Limb (tissue), 2 donors: ENCODE results near the gene MOB2.

ENCODE experiments used
- DNase-seq, 2 donors: peaks; one replicate each; pipeline ENCODE4 v3.0.0-alpha.2; 2016; ENCODE audit errors: extremely low spot score in 2 of 2

Gene MOB2

GRCh38 chr11:1504138-1504537 lies 17.6 kb upstream of the MOB2 start:
- no peak for DNase-seq

GRCh38 chr11:1503708-1504104 lies 17.1 kb upstream of the MOB2 start:
- DNase-seq = no peak

GRCh38 chr11:1502954-1503707 lies 16.6 kb upstream of the MOB2 start:
- peak; percentile 55 to 71 for DNase-seq

DNA sequence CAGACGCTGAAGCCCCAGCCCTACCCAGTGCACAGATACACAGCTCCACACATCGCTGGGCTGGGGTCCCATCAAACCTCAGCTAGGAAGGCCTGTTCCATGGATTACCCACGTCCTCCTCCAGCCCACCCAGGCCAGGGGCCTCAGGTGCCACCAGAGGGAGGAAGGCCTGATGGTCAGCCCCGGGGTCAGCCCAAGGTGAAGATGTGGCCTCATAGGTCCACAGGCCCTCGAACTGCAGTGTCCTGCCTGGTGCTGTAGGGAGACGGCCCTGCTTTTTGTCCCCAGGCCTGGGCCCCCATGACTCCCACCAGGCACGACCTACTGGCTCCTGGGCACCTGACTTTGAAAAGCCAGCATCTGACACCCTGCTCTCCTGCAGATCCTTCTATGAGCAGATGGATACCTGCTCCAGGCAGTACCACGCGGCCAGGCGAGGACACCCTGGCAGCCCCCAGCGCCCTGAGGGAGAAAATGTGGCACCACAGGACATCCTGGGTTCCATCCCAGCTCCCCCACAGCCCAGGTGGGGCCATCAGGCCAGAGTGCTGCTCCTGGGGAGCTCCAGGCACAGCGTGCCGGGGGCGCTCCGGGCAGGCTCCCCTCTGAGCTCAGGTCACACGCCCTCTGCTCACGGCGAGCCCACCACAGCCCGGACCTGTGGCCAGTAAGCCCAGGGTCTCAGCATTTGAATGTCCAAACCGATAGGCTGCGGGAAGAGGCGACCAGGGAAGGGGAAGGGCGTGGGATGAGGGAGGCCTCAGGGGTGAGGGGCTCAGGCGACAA lies 15.8 kb upstream of the MOB2 start:
- no peak for DNase-seq

- DNase-seq = no peak
Observed at GRCh38 chr11:1501421-1502167, 15.0 kb upstream of the MOB2 start.

DNA sequence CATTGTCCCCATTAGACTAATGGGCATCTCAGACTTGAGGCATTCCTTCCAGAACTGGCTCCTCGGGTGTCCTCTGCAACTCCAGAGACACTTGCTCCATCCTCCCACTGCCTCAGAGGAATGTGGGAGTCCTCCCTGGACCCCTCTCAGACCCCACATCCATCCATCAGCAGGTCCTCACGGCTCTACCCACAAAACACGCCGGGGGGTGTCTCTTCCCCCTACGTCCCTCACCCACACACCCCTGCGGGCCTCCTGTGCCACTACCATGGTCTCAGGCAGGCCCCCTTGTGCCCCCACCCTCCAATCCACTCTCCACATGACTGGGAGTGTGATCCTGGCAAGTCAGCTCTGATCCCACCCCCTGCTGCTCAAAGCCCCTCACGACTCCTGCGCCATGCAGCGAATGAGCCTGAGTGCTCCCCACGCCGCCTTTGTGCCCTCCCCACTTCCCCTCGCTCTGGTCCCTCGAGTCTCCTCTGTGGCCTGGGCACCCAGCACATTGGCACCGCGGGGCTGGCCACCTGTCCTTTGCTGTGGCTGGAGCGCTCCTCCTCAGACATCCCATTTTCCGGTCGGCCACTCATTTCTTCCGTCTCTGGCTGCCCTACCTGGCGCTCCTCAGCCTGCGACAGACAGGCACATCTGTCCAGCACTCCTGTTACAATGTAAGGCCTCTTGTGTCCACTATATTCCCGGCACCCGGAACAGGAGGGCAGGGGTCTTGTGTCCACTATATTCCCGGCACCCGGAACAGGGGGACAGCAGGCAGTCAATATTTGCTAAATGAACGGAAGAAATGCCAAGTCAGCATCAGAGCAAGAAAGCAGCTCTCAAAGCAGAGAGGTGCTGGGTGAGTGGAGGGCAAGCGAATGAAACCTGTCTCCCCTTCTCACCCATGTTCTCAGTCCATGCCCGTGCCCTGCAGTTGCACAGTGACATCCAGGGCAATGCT lies 14.2 kb upstream of the MOB2 start:
- DNase-seq = peak in 1 of 2 donors; percentile 20

- DNase-seq = peak in 1 of 2 donors; percentile 16
Observed at GRCh38 chr11:1499899-1500298, 13.3 kb upstream of the MOB2 start.

DNA sequence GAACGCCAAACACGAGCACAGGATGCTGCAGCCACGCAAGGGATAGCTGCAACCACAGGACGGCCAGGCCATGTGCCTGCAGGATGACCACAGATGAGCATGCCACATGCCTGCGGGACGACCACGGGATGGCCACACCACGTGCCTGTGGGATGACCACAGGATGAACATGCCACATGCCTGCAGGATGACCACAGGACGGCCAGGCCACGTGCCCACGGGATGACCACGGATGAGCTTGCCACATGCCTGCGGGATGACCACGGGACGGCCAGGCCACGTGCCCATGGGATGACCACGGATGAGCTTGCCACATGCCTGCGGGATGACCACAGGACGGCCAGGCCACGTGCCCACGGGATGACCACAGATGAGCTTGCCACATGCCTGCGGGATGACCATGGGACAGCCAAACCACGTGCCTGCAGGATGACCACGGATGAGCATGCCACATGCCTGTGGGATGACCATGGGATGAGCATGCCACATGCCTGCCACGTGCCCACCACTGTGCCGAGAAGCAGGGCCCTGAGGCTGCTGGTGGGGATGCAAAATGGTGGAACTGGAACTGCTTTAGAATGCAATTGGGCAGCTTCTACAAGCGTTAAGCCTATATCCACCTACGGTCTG lies 12.8 kb upstream of the MOB2 start:
- DNase-seq = peak in 1 of 2 donors; percentile 11

DNA sequence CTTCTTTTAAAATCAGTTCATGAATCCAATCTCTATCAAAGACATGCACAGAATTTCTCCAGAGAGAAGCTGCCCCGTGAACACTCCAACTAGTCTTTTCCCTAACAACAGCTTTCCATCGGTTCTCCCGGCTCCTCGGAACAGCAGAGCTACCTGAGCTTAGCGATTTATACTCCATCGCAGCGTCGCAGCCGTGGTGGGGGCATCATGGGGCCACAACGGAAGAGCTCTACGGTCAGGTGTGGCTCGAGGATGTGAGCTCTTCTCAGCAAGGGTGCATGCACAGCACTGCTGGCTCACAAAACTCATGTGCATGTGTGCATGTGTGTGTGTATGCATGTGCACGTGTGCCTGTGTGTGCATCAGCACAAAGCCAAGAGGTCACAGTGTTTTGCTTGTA lies 11.7 kb upstream of the MOB2 start:
- no peak for DNase-seq

DNA sequence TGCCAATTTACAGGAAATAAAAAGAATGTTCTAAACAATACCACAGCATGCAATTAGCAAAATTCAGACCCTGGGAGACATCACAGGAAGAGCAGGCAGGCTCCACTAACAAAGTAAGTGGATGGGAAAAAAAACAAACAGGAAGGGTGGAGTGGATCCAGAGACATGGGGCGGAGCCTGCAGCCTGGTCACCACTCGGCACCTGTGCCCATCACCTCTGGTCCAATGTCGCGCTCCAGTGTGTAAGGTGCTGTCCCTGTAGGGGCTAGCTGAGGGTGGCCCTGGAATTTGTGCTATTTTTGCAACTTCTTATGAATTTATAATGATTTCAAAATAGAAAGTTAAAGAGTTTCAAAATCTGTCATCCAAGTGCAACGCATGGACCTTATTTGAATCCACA lies 11.0 kb upstream of the MOB2 start:
- DNase-seq = no peak

DNA sequence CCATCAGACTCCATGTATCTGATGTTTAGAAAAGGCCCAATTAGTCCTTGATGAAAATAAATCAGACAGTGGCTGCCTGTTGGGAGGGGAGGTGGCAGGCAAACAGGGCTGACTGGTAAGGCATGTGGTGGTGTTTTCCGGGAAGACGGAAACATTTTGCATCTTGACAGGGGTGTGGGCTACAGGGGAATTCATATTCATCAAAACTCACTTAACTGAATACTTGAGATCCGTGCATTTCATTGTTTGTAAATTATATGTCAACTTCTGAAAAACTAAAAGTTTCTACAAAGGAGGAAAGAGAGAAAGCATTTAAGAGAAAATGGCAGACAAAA lies 10.1 kb upstream of the MOB2 start:
- DNase-seq = no peak

DNA sequence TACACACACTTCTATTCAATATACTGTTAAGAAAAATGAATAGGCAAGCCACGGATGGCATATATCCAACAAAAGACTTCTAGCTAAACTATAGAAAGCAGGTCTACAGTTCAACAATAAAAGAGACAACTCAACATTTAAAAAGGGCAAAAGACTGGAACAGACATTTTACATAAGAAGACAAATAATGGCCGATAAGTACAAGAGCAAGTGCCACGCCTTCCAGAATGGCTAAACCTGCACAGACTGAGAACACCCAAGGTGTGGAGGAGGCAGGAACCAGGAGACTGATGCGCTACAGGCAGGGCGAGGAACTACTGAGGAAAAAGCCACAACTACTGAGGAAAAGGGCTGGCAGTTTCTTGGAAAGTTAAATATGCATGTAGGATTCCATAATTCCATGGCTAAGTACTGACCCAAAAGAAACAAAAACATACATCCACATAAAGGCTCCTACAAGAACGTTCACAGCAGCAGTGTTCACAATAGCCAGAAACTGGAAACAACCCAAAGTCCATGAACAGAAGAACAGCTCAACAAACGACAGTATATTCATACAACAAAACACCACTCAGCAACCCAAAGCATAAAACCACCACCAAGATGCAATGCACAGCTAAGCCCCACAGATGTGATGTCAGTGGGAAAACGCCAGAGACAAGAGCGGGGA lies 9.6 kb upstream of the MOB2 start:
- no peak for DNase-seq

GRCh38 chr11:1494650-1495049 lies 8.1 kb upstream of the MOB2 start:
- no peak for DNase-seq

- no peak for DNase-seq
Observed at GRCh38 chr11:1493650-1494244, 7.2 kb upstream of the MOB2 start.

- no peak for DNase-seq
Observed at GRCh38 chr11:1491379-1491778, 4.8 kb upstream of the MOB2 start.

DNA sequence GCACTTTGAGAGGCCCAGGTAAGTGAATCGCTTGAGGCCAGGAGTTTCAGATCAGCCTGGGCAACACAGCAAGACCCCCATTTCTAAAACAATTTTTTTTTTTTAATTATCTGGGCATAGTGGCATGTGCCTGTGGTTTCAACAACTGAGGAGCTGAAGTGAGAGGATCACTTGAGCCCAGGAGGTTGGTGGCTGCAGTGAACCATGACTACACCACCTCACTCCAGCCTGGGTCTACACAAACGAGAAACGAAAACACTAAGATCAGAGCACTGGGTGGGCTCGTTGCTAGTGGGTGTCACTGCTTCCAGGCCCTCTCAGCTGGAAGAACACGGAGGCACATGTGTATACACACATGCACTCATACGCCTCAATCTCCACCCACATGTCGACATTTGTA lies 4.1 kb upstream of the MOB2 start:
- DNase-seq = no peak

- no peak for DNase-seq
Observed at GRCh38 chr11:1488575-1489180, 2.1 kb upstream of the MOB2 start.

DNA sequence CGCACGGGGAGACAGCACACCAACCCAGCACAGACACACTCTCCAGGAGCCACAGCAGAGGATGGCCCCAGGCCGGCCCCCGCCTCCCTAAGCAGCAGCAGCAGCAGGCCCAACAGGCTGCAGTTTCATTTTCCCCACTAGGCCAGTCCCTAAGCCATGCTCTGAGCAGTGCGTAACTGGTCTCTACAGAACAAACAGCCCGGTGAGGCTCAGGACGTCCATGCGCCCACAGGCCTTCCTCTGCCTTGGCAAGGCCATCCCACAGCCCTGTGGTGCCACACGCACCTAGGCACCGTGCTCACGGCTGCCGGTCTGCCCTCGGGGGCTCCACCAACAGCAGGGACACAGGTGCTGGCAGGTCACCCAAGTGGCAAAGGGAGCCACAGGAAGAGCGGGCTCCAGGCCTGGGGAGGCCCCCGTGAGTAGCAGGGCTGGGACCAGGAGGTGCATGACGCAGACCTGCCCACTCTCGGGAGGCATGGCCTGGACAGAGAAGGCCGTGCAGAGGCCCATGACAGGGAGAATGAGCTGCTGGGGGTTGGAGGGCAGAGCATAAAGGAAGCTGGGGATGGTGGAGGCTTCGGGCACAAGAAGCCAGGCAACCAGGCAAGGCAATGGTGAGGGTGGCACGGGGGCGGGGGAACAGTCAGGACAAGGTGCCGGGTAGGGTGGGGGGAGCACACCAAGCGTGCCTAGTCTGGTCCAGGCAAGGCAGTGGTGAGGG lies 1.4 kb upstream of the MOB2 start:
- no peak for DNase-seq
